Adipocyte (in vitro differentiated cells): Measurements from ENCODE around the gene MEF2D.

Experiments used
- DNase-seq: peaks from one replicate; pipeline ENCODE4 v3.0.0-alpha.2; 2015; ENCODE audit warnings: low read depth
- H3K27me3 ChIP-seq: replicated peaks from 2 replicates; pipeline ENCODE4 v1.7.0; 2013; ENCODE audit warnings: mild to moderate bottlenecking, low read length, moderate library complexity; ENCODE audit not compliant: control insufficient read depth, insufficient read depth
- H3K36me3 ChIP-seq: 2 replicates; pipeline ENCODE4 v1.7.0; 2013; ENCODE audit warnings: low read length, mild to moderate bottlenecking, moderate library complexity; ENCODE audit not compliant: control insufficient read depth, insufficient read depth, severe bottlenecking
- H3K4me1 ChIP-seq: 2 replicates; pipeline ENCODE4 v1.7.0; 2013; ENCODE audit warnings: mild to moderate bottlenecking, low read length, moderate library complexity; ENCODE audit not compliant: control insufficient read depth, insufficient read depth
- H3K4me3 ChIP-seq: 2 replicates; pipeline ENCODE4 v1.7.0; 2013; ENCODE audit warnings: mild to moderate bottlenecking, low read length, moderate library complexity
- H3K9ac ChIP-seq: 2 replicates; pipeline ENCODE4 v1.7.0; 2013; ENCODE audit warnings: mild to moderate bottlenecking, low read length, moderate library complexity
- H3K9me3 ChIP-seq: 2 replicates; pipeline ENCODE4 v1.7.0; 2013; ENCODE audit warnings: mild to moderate bottlenecking, low read length, moderate library complexity; ENCODE audit not compliant: control insufficient read depth

The MEF2D gene

GRCh38 chr1:156506450-156506849 is 5.9 kb upstream of the MEF2D start:
- H3K4me1 ChIP-seq = peaks cover 60% of the 10 kb centered on the region

GRCh38 chr1:156505679-156506298 is 5.2 kb upstream of the MEF2D start:
- H3K27me3 ChIP-seq = no peaks in the 10 kb centered on the region
- DNase-seq = no peak
- H3K9me3 ChIP-seq = no peaks in the 10 kb centered on the region
- peak overlapping the region; percentile 89 for H3K9ac ChIP-seq
- peaks cover 57% of the 10 kb centered on the region for H3K4me1 ChIP-seq
- peak overlapping the region; percentile 68 for H3K4me3 ChIP-seq
- H3K36me3 ChIP-seq = no peaks in the 10 kb centered on the region

More at GRCh38 chr1:156506450-156506849, 5.9 kb upstream of the MEF2D start:
- Histone ChIP-seq H3K9ac (no peak overlapping the region), H3K4me3 (no peak overlapping the region), H3K36me3 (no peaks in the 10 kb centered on the region), H3K9me3 (no peaks in the 10 kb centered on the region), H3K27me3 (no peaks in the 10 kb centered on the region)
- DNase-seq = no peak

GRCh38 chr1:156504821-156505678 is 4.5 kb upstream of the MEF2D start:
- peaks cover 51% of the 10 kb centered on the region for H3K4me1 ChIP-seq
- no peaks in the 10 kb centered on the region for H3K9me3 ChIP-seq
- H3K4me3 ChIP-seq = peak overlapping the region; percentile 68
- H3K36me3 ChIP-seq = no peaks in the 10 kb centered on the region
- DNase-seq = peak; percentile 99
- H3K27me3 ChIP-seq = no peaks in the 10 kb centered on the region
- peak overlapping the region; percentile 89 for H3K9ac ChIP-seq

- peak; percentile 35 for DNase-seq
- peak overlapping the region; percentile 68 for H3K4me3 ChIP-seq
- H3K9me3 ChIP-seq = no peaks in the 10 kb centered on the region
- no peaks in the 10 kb centered on the region for H3K36me3 ChIP-seq
- H3K4me1 ChIP-seq = peaks cover 51% of the 10 kb centered on the region
- peak overlapping the region; percentile 89 for H3K9ac ChIP-seq
- H3K27me3 ChIP-seq = no peaks in the 10 kb centered on the region
Measured at GRCh38 chr1:156504438-156504813, 3.9 kb upstream of the MEF2D start.

GRCh38 chr1:156503698-156504437 is 3.3 kb upstream of the MEF2D start:
- Histone ChIP-seq H3K4me1 (peaks cover 47% of the 10 kb centered on the region), H3K27me3 (no peaks in the 10 kb centered on the region), H3K9ac (peak overlapping the region; percentile 89), H3K36me3 (no peaks in the 10 kb centered on the region), H3K4me3 (peak overlapping the region; percentile 69), H3K9me3 (no peaks in the 10 kb centered on the region)
- no peak for DNase-seq

GRCh38 chr1:156502894-156503697 is 2.5 kb upstream of the MEF2D start:
- Histone ChIP-seq H3K9ac (peak overlapping the region; percentile 89), H3K4me3 (peak overlapping the region; percentile 69), H3K36me3 (no peaks in the 10 kb centered on the region), H3K27me3 (no peaks in the 10 kb centered on the region), H3K9me3 (no peaks in the 10 kb centered on the region), H3K4me1 (peaks cover 46% of the 10 kb centered on the region)
- DNase-seq = peak; percentile 92

GRCh38 chr1:156502391-156502893 is 1.9 kb upstream of the MEF2D start:
- Histone ChIP-seq H3K27me3 (no peaks in the 10 kb centered on the region), H3K4me3 (peak overlapping the region; percentile 69), H3K4me1 (peaks cover 50% of the 10 kb centered on the region), H3K9ac (peak overlapping the region; percentile 89), H3K36me3 (no peaks in the 10 kb centered on the region), H3K9me3 (no peaks in the 10 kb centered on the region)
- DNase-seq = no peak

- Histone ChIP-seq H3K4me3 (peak overlapping the region; percentile 93), H3K4me1 (peaks cover 65% of the 10 kb centered on the region), H3K27me3 (no peaks in the 10 kb centered on the region), H3K9me3 (no peaks in the 10 kb centered on the region), H3K36me3 (no peaks in the 10 kb centered on the region), H3K9ac (peak overlapping the region; percentile 98)
- DNase-seq = peak; percentile 99
Measured at GRCh38 chr1:156500793-156501506, 375 bp upstream of the MEF2D start.

- peaks cover 75% of the 10 kb centered on the region for H3K4me1 ChIP-seq
- H3K4me3 ChIP-seq = peak overlapping the region; percentile 93
- H3K9ac ChIP-seq = peak overlapping the region; percentile 98
Measured at GRCh38 chr1:156499842-156500542, 583 bp downstream of the MEF2D start.

More at GRCh38 chr1:156499842-156500542, 583 bp downstream of the MEF2D start:
- Histone ChIP-seq H3K27me3 (no peaks in the 10 kb centered on the region), H3K9me3 (no peaks in the 10 kb centered on the region), H3K36me3 (peaks cover 2% of the 10 kb centered on the region)
- DNase-seq = peak; percentile 71
